Neural crest cell (in vitro differentiated cells): ENCODE data around the gene RNU6-7. TPM values are rescaled to one million over a fixed set of nuclear protein-coding genes. Genes with fewer than 3 reads are reported as not detected.

Source experiments
- DNase-seq: peaks from one replicate; pipeline ENCODE4 v3.0.0; 2021; ENCODE audit warnings: low read depth, mixed read lengths, low spot score
- H3K27ac Mint-ChIP-seq: one replicate; pipeline ENCODE4 v1.8.0; 2021; ENCODE audit warnings: mild to moderate bottlenecking, mixed read lengths; ENCODE audit not compliant: unreplicated experiment
- H3K27me3 Mint-ChIP-seq: 2 replicates; pipeline ENCODE4 v1.8.0; 2021; ENCODE audit warnings: low read depth, mild to moderate bottlenecking, mixed read lengths
- H3K36me3 Mint-ChIP-seq: 2 replicates; pipeline ENCODE4 v1.8.0; 2021; ENCODE audit warnings: low read depth, mild to moderate bottlenecking, mixed read lengths
- H3K4me1 Mint-ChIP-seq: 2 replicates; pipeline ENCODE4 v1.8.0; 2021; ENCODE audit warnings: mixed read lengths
- H3K4me3 Mint-ChIP-seq: one replicate; pipeline ENCODE4 v1.8.0; 2021; ENCODE audit warnings: mild to moderate bottlenecking, mixed read lengths
- H3K9me3 Mint-ChIP-seq: 2 replicates; pipeline ENCODE4 v1.8.0; 2021; ENCODE audit warnings: mixed read lengths
- CTCF ChIP-seq: fragments of 200-600 bp; sonication (generic); conservative IDR thresholded peaks from 2 replicates; pipeline ENCODE4 v1.5.0; 2021; ENCODE audit warnings: antibody characterized with exemption, mild to moderate bottlenecking
- total RNA-seq: library from RNA; stranded (reverse); gene quantifications from 2 replicates; pipeline ENCODE4 v1.2.1, GENCODE V29; 2021

RNU6-7 gene
- total RNA-seq, 1 donor from 2014 or later: not detected

GRCh38 chr14:32171469-32171868 is 30.4 kb upstream of the RNU6-7 start:
- Mint-ChIP-seq H3K4me1 (no peaks in the 10 kb centered on the region), H3K4me3 (no peak overlapping the region), H3K36me3 (no peaks in the 10 kb centered on the region), H3K27ac (no peak overlapping the region), H3K9me3 (no peaks in the 10 kb centered on the region), H3K27me3 (no peaks in the 10 kb centered on the region)
- no peak for TF ChIP-seq CTCF
- no peak for DNase-seq

GRCh38 chr14:32183151-32184058 is 18.4 kb upstream of the RNU6-7 start:
- Mint-ChIP-seq H3K4me3 (no peak overlapping the region), H3K4me1 (no peaks in the 10 kb centered on the region), H3K9me3 (peaks cover 26% of the 10 kb centered on the region), H3K27ac (no peak overlapping the region), H3K36me3 (peaks cover 11% of the 10 kb centered on the region), H3K27me3 (no peaks in the 10 kb centered on the region)
- no peak for TF ChIP-seq CTCF
- DNase-seq: no peak

- Mint-ChIP-seq H3K27ac (no peak overlapping the region), H3K36me3 (peaks cover 8% of the 10 kb centered on the region), H3K9me3 (peaks cover 19% of the 10 kb centered on the region), H3K4me3 (no peak overlapping the region), H3K27me3 (no peaks in the 10 kb centered on the region), H3K4me1 (no peaks in the 10 kb centered on the region)
- TF ChIP-seq CTCF: no peak
- DNase-seq: no peak
These were observed 16.7 kb upstream of the RNU6-7 start for GRCh38 chr14:32185097-32185496.

GRCh38 chr14:32186248-32186647 is 15.6 kb upstream of the RNU6-7 start:
- H3K9me3 Mint-ChIP-seq: peaks cover 10% of the 10 kb centered on the region
- H3K36me3 Mint-ChIP-seq: peaks cover 5% of the 10 kb centered on the region
- no peak for DNase-seq
- H3K4me1 Mint-ChIP-seq: no peaks in the 10 kb centered on the region
- no peaks in the 10 kb centered on the region for H3K27me3 Mint-ChIP-seq
- H3K4me3 Mint-ChIP-seq: no peak overlapping the region
- no peak overlapping the region for H3K27ac Mint-ChIP-seq
- TF ChIP-seq CTCF: no peak

- Mint-ChIP-seq H3K27ac (no peak overlapping the region), H3K9me3 (peaks cover 5% of the 10 kb centered on the region), H3K36me3 (peaks cover 2% of the 10 kb centered on the region), H3K27me3 (no peaks in the 10 kb centered on the region), H3K4me1 (no peaks in the 10 kb centered on the region), H3K4me3 (no peak overlapping the region)
- no peak for DNase-seq
- TF ChIP-seq CTCF: no peak
These were observed 12.0 kb upstream of the RNU6-7 start for GRCh38 chr14:32189811-32190210.
